SKM-1 (cell line): ENCODE measurements around the gene CLEC3B.
"Not testable (repeated sequence)": the region's sequence is repeated elsewhere in the genome, so short reads cannot be mapped to it uniquely, and the experiment has no call there.

Experiments used
- DNase-seq: peaks from one replicate; lab custom pipeline; 2025; ENCODE audit not compliant: unreplicated experiment; lab: John Stamatoyannopoulos, UW

The CLEC3B gene

GRCh38 chr3:45026038-45026437 lies at the start of gene CLEC3B:
CLEC3B (plus strand) TSS chr3:45026303; CDS start chr3:45026363, 60 bp downstream.
- DNase-seq: no peak

- no peak for DNase-seq
These were observed 44.9 kb upstream of the CLEC3B start for GRCh38 chr3:44981220-44981619.

- DNase-seq: no peak
These were observed 44.4 kb upstream of the CLEC3B start for GRCh38 chr3:44981751-44982150.

- no peak for DNase-seq
These were observed 43.3 kb upstream of the CLEC3B start for GRCh38 chr3:44982817-44983216.

GRCh38 chr3:44983484-44983941 lies 42.6 kb upstream of the CLEC3B start:
- no peak for DNase-seq

GRCh38 chr3:44984335-44984734 lies 41.8 kb upstream of the CLEC3B start:
- no peak for DNase-seq

- not testable (repeated sequence) for DNase-seq
These were observed 39.8 kb upstream of the CLEC3B start for GRCh38 chr3:44986330-44986729.

- DNase-seq: no peak
These were observed 38.8 kb upstream of the CLEC3B start for GRCh38 chr3:44987332-44987731.

- peak; percentile 14 for DNase-seq
These were observed 38.0 kb upstream of the CLEC3B start for GRCh38 chr3:44988073-44988472.

- no peak for DNase-seq
These were observed 37.0 kb upstream of the CLEC3B start for GRCh38 chr3:44989141-44989540.

GRCh38 chr3:44989636-44990373 lies 36.3 kb upstream of the CLEC3B start:
- no peak for DNase-seq

- DNase-seq: no peak
These were observed 34.8 kb upstream of the CLEC3B start for GRCh38 chr3:44991326-44991725.

- DNase-seq: peak; percentile 34
These were observed 33.3 kb upstream of the CLEC3B start for GRCh38 chr3:44992555-44993470.

GRCh38 chr3:44993471-44994205 lies 32.5 kb upstream of the CLEC3B start:
- DNase-seq: no peak

GRCh38 chr3:44995142-44995770 lies 30.8 kb upstream of the CLEC3B start:
- no peak for DNase-seq

GRCh38 chr3:44996556-44996969 lies 29.5 kb upstream of the CLEC3B start:
- no peak for DNase-seq

- DNase-seq: no peak
These were observed 26.3 kb upstream of the CLEC3B start for GRCh38 chr3:44999782-45000181.

GRCh38 chr3:45000823-45001222 lies 25.3 kb upstream of the CLEC3B start:
- no peak for DNase-seq

- no peak for DNase-seq
These were observed 24.4 kb upstream of the CLEC3B start for GRCh38 chr3:45001738-45002137.

- no peak for DNase-seq
These were observed 23.9 kb upstream of the CLEC3B start for GRCh38 chr3:45002139-45002660.

GRCh38 chr3:45002720-45003119 lies 23.4 kb upstream of the CLEC3B start:
- DNase-seq: no peak
